ENCODE measurements around the gene THUMPD1. TPM values are rescaled to one million over a fixed set of nuclear protein-coding genes. Genes with fewer than 3 reads are reported as not detected.

THUMPD1 gene
- total RNA-seq, 4 donors from 2014 or later: 36.9 to 65.1 (median 55.2) TPM

DNA sequence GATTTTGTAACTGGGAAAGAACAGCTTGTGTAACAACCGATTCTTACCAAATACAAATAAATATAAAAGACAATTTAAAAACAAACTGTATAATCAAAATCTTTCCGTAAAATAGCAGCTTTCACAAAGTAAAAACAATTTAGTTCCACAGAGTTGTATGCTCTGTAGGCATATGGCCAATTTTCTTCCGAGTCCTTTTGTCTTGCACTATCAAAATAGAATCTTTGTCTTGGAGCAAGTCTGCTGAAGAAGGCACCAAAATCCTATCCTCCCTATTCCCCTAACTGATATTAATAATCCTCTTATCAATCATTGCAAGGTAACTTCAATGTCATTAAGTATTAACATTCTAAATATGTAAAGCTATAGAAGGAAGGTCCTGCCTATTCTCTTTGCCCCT is 7.6 kb downstream of the THUMPD1 start:
- TF ChIP-seq, protein P1, sequence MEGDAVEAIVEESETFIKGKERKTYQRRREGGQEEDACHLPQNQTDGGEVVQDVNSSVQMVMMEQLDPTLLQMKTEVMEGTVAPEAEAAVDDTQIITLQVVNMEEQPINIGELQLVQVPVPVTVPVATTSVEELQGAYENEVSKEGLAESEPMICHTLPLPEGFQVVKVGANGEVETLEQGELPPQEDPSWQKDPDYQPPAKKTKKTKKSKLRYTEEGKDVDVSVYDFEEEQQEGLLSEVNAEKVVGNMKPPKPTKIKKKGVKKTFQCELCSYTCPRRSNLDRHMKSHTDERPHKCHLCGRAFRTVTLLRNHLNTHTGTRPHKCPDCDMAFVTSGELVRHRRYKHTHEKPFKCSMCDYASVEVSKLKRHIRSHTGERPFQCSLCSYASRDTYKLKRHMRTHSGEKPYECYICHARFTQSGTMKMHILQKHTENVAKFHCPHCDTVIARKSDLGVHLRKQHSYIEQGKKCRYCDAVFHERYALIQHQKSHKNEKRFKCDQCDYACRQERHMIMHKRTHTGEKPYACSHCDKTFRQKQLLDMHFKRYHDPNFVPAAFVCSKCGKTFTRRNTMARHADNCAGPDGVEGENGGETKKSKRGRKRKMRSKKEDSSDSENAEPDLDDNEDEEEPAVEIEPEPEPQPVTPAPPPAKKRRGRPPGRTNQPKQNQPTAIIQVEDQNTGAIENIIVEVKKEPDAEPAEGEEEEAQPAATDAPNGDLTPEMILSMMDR (IDR thresholded peaks at IDR 0.05; ENCODE audit: low read depth): no peak

GRCh38 chr16:20729141-20729540 is 12.5 kb downstream of the THUMPD1 start:
- TF ChIP-seq, protein P1 (IDR thresholded peaks at IDR 0.05; ENCODE audit: low read depth): no peak

DNA sequence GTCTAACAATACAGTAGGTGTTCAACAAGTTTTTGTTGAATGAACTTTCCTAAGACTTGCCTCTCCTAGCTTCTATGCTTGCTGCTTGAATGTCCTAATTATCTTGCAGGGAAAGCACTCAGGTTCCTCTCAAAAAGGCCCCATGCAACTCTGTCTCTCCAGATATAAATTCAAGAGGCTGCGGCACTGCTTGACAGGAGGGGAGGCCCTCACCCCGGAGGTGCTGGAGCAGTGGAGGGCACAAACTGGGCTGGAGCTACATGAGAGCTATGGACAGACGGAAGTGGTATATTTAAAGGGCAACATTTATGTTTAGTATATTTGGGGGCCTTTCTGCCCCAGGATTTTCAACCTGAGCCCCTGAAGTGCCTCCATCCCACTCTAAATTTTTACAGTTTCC is 14.4 kb downstream of the THUMPD1 start:
- TF ChIP-seq, protein P1 (IDR thresholded peaks at IDR 0.05; ENCODE audit: low read depth): no peak

- TF ChIP-seq, protein P1 (IDR thresholded peaks at IDR 0.05; ENCODE audit: low read depth): no peak
Observed at GRCh38 chr16:20726661-20727060, 15.0 kb downstream of the THUMPD1 start.

- TF ChIP-seq, protein P1 (IDR thresholded peaks at IDR 0.05; ENCODE audit: low read depth): no peak
Observed at GRCh38 chr16:20720251-20720650, 21.4 kb downstream of the THUMPD1 start.

- TF ChIP-seq, protein P1 (IDR thresholded peaks at IDR 0.05; ENCODE audit: low read depth): no peak
Observed at GRCh38 chr16:20711277-20711911, 30.2 kb downstream of the THUMPD1 start.

GRCh38 chr16:20707461-20707860 is 34.2 kb downstream of the THUMPD1 start:
- TF ChIP-seq, protein P1 (IDR thresholded peaks at IDR 0.05; ENCODE audit: low read depth): no peak
